Esophagus muscularis mucosa (tissue), 4 donors: ENCODE results near the gene KLC3. TPM values are rescaled to one million over a fixed set of nuclear protein-coding genes. Genes with fewer than 3 reads are reported as not detected.

Source experiments
- DNase-seq: peaks from one replicate; pipeline ENCODE4 v3.0.0-alpha.2; 2017; ENCODE audit errors: extremely low spot score
- H3K27ac ChIP-seq, 4 donors: fragments of 200-600 bp; sonication (generic); replicated peaks in 1 of 4; 1 replicate in 3 of 4; 2 replicates in 1 of 4; pipeline ENCODE4 v1.5.1; 2016 to 2019; ENCODE audit warnings: mild to moderate bottlenecking in 1 of 4
- H3K27me3 ChIP-seq, 4 donors: fragments of 200-600 bp; sonication (generic); one replicate each; pipeline versions ENCODE4 v1.5.1 to v1.6.0; 2016 to 2019
- H3K36me3 ChIP-seq, 4 donors: fragments of 200-600 bp; sonication (generic); one replicate each; pipeline ENCODE4 v1.5.1; 2016 to 2019
- H3K4me1 ChIP-seq, 4 donors: fragments of 200-600 bp; sonication (generic); one replicate each; pipeline ENCODE4 v1.5.1; 2016 to 2019
- H3K4me3 ChIP-seq, 4 donors: fragments of 200-600 bp; sonication (generic); 1 replicate in 2 of 4; 2 replicates in 2 of 4; pipeline ENCODE4 v1.5.1; 2016 to 2019; ENCODE audit warnings: mild to moderate bottlenecking in 4 of 4, moderate library complexity in 1 of 4
- H3K9me3 ChIP-seq, 4 donors: fragments of 200-600 bp; sonication (generic); 1 replicate in 3 of 4; 2 replicates in 1 of 4; pipeline ENCODE4 v1.5.1; 2016 to 2019
- CTCF ChIP-seq, 3 experiments: fragments of 200-600 bp in 2 of 3; fragments of 450-650 bp in 1 of 3; sonication (generic) in 2 of 3; IDR thresholded peaks; one replicate each; pipeline ENCODE4 v1.5.1; 2017 to 2019; ENCODE audit warnings: antibody characterized with exemption in 3 of 3, mild to moderate bottlenecking in 2 of 3, moderate library complexity in 1 of 3
- EP300 ChIP-seq: sonication (generic); formaldehyde crosslinking; IDR thresholded peaks from one replicate; pipeline ENCODE4 v1.6.1; 2017; ENCODE audit warnings: antibody characterized with exemption
- POLR2A ChIP-seq: fragments of 450-650 bp; IDR thresholded peaks from one replicate; pipeline ENCODE4 v1.6.1; 2017; ENCODE audit warnings: antibody characterized with exemption, moderate library complexity, mild to moderate bottlenecking, low read depth
- POLR2AphosphoS5 ChIP-seq, 2 donors: sonication (generic); formaldehyde crosslinking; IDR thresholded peaks; one replicate each; pipeline ENCODE4 v1.6.1; 2017; ENCODE audit warnings: antibody characterized with exemption in 2 of 2
- WGBS: methylation state at CpG from one replicate; pipeline ENCODE4 v1.1.5; 2018; 5-methylcytosine and 5-hydroxymethylcytosine counted together
- intact Hi-C: fragments of 100-400 bp; cut with DNase I; formaldehyde crosslinking; loops from one replicate; pipeline ENCODE4 v1.15.1; 2023
- total RNA-seq, 4 donors: library from RNA; depleted of rRNA; stranded (reverse); fragments of >200 nt; gene quantifications; one replicate each; pipeline versions ENCODE4 v1.1.0 to v1.2.1, GENCODE V29; 2016

The KLC3 gene
- total RNA-seq, 4 donors from 2014 or later = not detected

GRCh38 chr19:45352914-45353796 lies 12.6 kb downstream of the KLC3 start:
- no peaks in the 10 kb centered on the region for H3K4me1 ChIP-seq
- H3K9me3 ChIP-seq = no peaks in the 10 kb centered on the region
- no peak for DNase-seq
- peaks cover 6 to 74% (median 53%) of the 10 kb centered on the region in 4 donors for H3K36me3 ChIP-seq
- no peak overlapping the region for H3K27ac ChIP-seq
- intact Hi-C loops = no loop called here
- 95% methylated on average over 15 of the region's 20 CpGs for WGBS
- TF ChIP-seq POLR2AphosphoS5 (IDR thresholded peaks at IDR 0.05) (no peak), POLR2A (no peak), CTCF (IDR thresholded peaks at IDR 0.05) (no peak), EP300 (no peak)
- H3K27me3 ChIP-seq = peaks cover 0 to 1% (median 0%) of the 10 kb centered on the region in 4 donors
- H3K4me3 ChIP-seq = no peak overlapping the region

GRCh38 chr19:45354241-45354842 lies 13.8 kb downstream of the KLC3 start:
- no peaks in the 10 kb centered on the region for H3K9me3 ChIP-seq
- TF ChIP-seq POLR2AphosphoS5 (IDR thresholded peaks at IDR 0.05) = no peak
- no peak for TF ChIP-seq CTCF (IDR thresholded peaks at IDR 0.05)
- no peak for TF ChIP-seq POLR2A
- TF ChIP-seq EP300 = no peak
- no peaks in the 10 kb centered on the region for H3K27me3 ChIP-seq
- DNase-seq = no peak
- WGBS = 97% methylated on average over 7 of the region's 11 CpGs
- no peaks in the 10 kb centered on the region for H3K4me1 ChIP-seq
- no peak overlapping the region for H3K4me3 ChIP-seq
- peaks cover 6 to 85% (median 61%) of the 10 kb centered on the region in 4 donors for H3K36me3 ChIP-seq
- no peak overlapping the region for H3K27ac ChIP-seq
- intact Hi-C loops = no loop called here

GRCh38 chr19:45355402-45355801 lies 14.9 kb downstream of the KLC3 start:
- intact Hi-C loops = no loop called here
- H3K9me3 ChIP-seq = no peaks in the 10 kb centered on the region
- H3K27me3 ChIP-seq = no peaks in the 10 kb centered on the region
- DNase-seq = no peak
- no peak for TF ChIP-seq POLR2AphosphoS5 (IDR thresholded peaks at IDR 0.05)
- TF ChIP-seq POLR2A = no peak
- no peak for TF ChIP-seq EP300
- TF ChIP-seq CTCF (IDR thresholded peaks at IDR 0.05) = no peak
- WGBS = 99% methylated on average over 7 of the region's 9 CpGs
- no peak overlapping the region for H3K27ac ChIP-seq
- H3K4me3 ChIP-seq = no peak overlapping the region
- no peaks in the 10 kb centered on the region for H3K4me1 ChIP-seq
- H3K36me3 ChIP-seq = peaks cover 6 to 89% (median 64%) of the 10 kb centered on the region in 4 donors

GRCh38 chr19:45355910-45356309 lies 15.4 kb downstream of the KLC3 start:
- Histone ChIP-seq H3K4me1 (no peaks in the 10 kb centered on the region), H3K36me3 (peaks cover 6 to 89% (median 62%) of the 10 kb centered on the region in 4 donors), H3K9me3 (no peaks in the 10 kb centered on the region), H3K27me3 (no peaks in the 10 kb centered on the region), H3K27ac (no peak overlapping the region), H3K4me3 (no peak overlapping the region)
- TF ChIP-seq POLR2A (no peak), POLR2AphosphoS5 (IDR thresholded peaks at IDR 0.05) (no peak)
- no peak for DNase-seq
- 90% methylated on average over 2 of the region's 9 CpGs for WGBS
- intact Hi-C loops = no loop called here

GRCh38 chr19:45356760-45357444 lies 16.4 kb downstream of the KLC3 start:
- Histone ChIP-seq H3K27ac (no peak overlapping the region), H3K9me3 (no peaks in the 10 kb centered on the region), H3K36me3 (peaks cover 1 to 89% (median 62%) of the 10 kb centered on the region in 4 donors), H3K27me3 (no peaks in the 10 kb centered on the region), H3K4me1 (no peaks in the 10 kb centered on the region), H3K4me3 (no peak overlapping the region)
- 94% methylated on average over 16 of the region's 20 CpGs for WGBS
- no peak for DNase-seq
- TF ChIP-seq EP300 (no peak), POLR2A (no peak), CTCF (IDR thresholded peaks at IDR 0.05) (no peak), POLR2AphosphoS5 (IDR thresholded peaks at IDR 0.05) (no peak)
- intact Hi-C loops = no loop called here
